OCI-LY3 (cell line): Measurements from ENCODE around the gene PML.
"Not testable (repeated sequence)": the region's sequence is repeated elsewhere in the genome, so short reads cannot be mapped to it uniquely, and the experiment has no call there.

Experiments used
- H2AFZ ChIP-seq: fragments of 200-600, 300-600 bp; shearing (Covaris generic); 2 replicates; pipeline ENCODE4 v1.6.0; 2014; ENCODE audit warnings: antibody characterized with exemption, low read depth, low read length
- H3K27ac ChIP-seq: fragments of 200-600, 300-600 bp; sonication (generic); 2 replicates; pipeline ENCODE4 v1.5.1; 2014; ENCODE audit warnings: mild to moderate bottlenecking, low read length, moderate library complexity, mixed read lengths
- H3K27me3 ChIP-seq: fragments of 200-600, 300-600 bp; sonication (generic); 2 replicates; pipeline ENCODE4 v1.6.1; 2014; ENCODE audit warnings: low read depth, low read length, mixed read lengths
- H3K36me3 ChIP-seq: fragments of 200-600, 300-600 bp; sonication (generic); replicated peaks from 2 replicates; pipeline ENCODE3; 2014; ENCODE audit warnings: low read depth, low read length, mixed read lengths
- H3K4me1 ChIP-seq: fragments of 300-600, 200-600 bp; sonication (generic); 2 replicates; pipeline ENCODE4 v1.6.1; 2014; ENCODE audit warnings: low read length, mixed read lengths
- H3K4me2 ChIP-seq: fragments of 200-600, 300-600 bp; sonication (generic); 2 replicates; pipeline ENCODE4 v1.6.1; 2014; ENCODE audit warnings: low read length, mixed read lengths
- H3K4me3 ChIP-seq: fragments of 300-600, 200-600 bp; sonication (generic); 2 replicates; pipeline ENCODE4 v1.5.1; 2014; ENCODE audit warnings: antibody characterized with exemption, mild to moderate bottlenecking, low read length, moderate library complexity
- H3K79me2 ChIP-seq: fragments of 300-600, 200-600 bp; shearing (Covaris generic); 2 replicates; pipeline ENCODE4 v1.6.1; 2014; ENCODE audit warnings: mild to moderate bottlenecking, low read length, mixed read lengths
- H3K9ac ChIP-seq: fragments of 300-600, 200-600 bp; shearing (Covaris generic); 2 replicates; pipeline ENCODE4 v1.6.0; 2014; ENCODE audit warnings: mild to moderate bottlenecking, low read length, moderate library complexity
- H3K9me3 ChIP-seq: fragments of 200-600, 300-600 bp; shearing (Covaris generic); 2 replicates; pipeline ENCODE4 v1.6.1; 2014; ENCODE audit warnings: low read length, mixed read lengths; ENCODE audit not compliant: insufficient read depth
- H4K20me1 ChIP-seq: fragments of 200-600, 300-600 bp; sonication (generic); 2 replicates; pipeline ENCODE4 v1.6.1; 2016; ENCODE audit warnings: low read length, mixed read lengths; ENCODE audit not compliant: insufficient read depth
- CTCF ChIP-seq: fragments of 200-600, 300-600 bp; sonication (generic); IDR thresholded peaks from 2 replicates; pipeline ENCODE4 v1.5.1; 2014; ENCODE audit warnings: antibody characterized with exemption, low read length, low read depth
- EZH2phosphoT487 ChIP-seq: fragments of 200-600 bp; shearing (Covaris generic); IDR thresholded peaks from 2 replicates; pipeline ENCODE4 v1.6.1; 2018; ENCODE audit warnings: antibody characterized with exemption, mixed run types, low read depth

PML gene

GRCh38 chr15:73957785-73958184 lies 36.7 kb upstream of the PML start:
- no peaks in the 10 kb centered on the region for H4K20me1 ChIP-seq
- H3K4me3 ChIP-seq: no peak overlapping the region
- H3K79me2 ChIP-seq: no peaks in the 10 kb centered on the region
- H3K4me1 ChIP-seq: peaks cover 6% of the 10 kb centered on the region; the same call in 1 of the 2 replicates
- H2AFZ ChIP-seq: no peak overlapping the region
- no peaks in the 10 kb centered on the region for H3K27me3 ChIP-seq
- no peak overlapping the region for H3K27ac ChIP-seq
- H3K36me3 ChIP-seq: no peaks in the 10 kb centered on the region
- TF ChIP-seq EZH2phosphoT487 (no peak), CTCF (no peak)
- no peak overlapping the region for H3K4me2 ChIP-seq
- no peaks in the 10 kb centered on the region for H3K9me3 ChIP-seq
- no peak overlapping the region for H3K9ac ChIP-seq

- Histone ChIP-seq H2AFZ (no peak overlapping the region), H3K4me3 (no peak overlapping the region), H4K20me1 (no peaks in the 10 kb centered on the region), H3K79me2 (no peaks in the 10 kb centered on the region), H3K9ac (no peak overlapping the region), H3K4me1 (peaks cover 9% of the 10 kb centered on the region), H3K9me3 (no peaks in the 10 kb centered on the region), H3K27me3 (no peaks in the 10 kb centered on the region), H3K4me2 (no peak overlapping the region; the same call in 1 of the 2 replicates), H3K27ac (no peak overlapping the region), H3K36me3 (no peaks in the 10 kb centered on the region)
- TF ChIP-seq CTCF: no peak
- no peak for TF ChIP-seq EZH2phosphoT487
These were observed 35.4 kb upstream of the PML start for GRCh38 chr15:73959012-73959581.

GRCh38 chr15:73959801-73960200 lies 34.7 kb upstream of the PML start:
- Histone ChIP-seq H3K36me3 (no peaks in the 10 kb centered on the region), H3K27me3 (no peaks in the 10 kb centered on the region), H3K4me3 (no peak overlapping the region), H4K20me1 (no peaks in the 10 kb centered on the region), H2AFZ (no peak overlapping the region), H3K4me2 (no peak overlapping the region), H3K4me1 (peaks cover 16% of the 10 kb centered on the region), H3K9ac (no peak overlapping the region), H3K9me3 (no peaks in the 10 kb centered on the region), H3K27ac (no peak overlapping the region), H3K79me2 (no peaks in the 10 kb centered on the region)
- TF ChIP-seq EZH2phosphoT487 (no peak), CTCF (no peak)

GRCh38 chr15:73960472-73961070 lies 33.9 kb upstream of the PML start:
- not testable (repeated sequence) for H3K4me2 ChIP-seq, H3K4me3 ChIP-seq, H3K27ac ChIP-seq, H4K20me1 ChIP-seq, H3K27me3 ChIP-seq, H3K9ac ChIP-seq, H3K36me3 ChIP-seq, H3K9me3 ChIP-seq, H2AFZ ChIP-seq, H3K79me2 ChIP-seq
- peaks cover 24% of the 10 kb centered on the region for H3K4me1 ChIP-seq
